HCT116 (cell line): ENCODE measurements around the gene RAPSN.

Source experiments
- CEBPB ChIP-seq: IDR thresholded peaks from 2 replicates; pipeline ENCODE4 v1.6.1; 2012; ENCODE audit warnings: low read depth
- EZH2 ChIP-seq: fragments of 200-600 bp; sonication (generic); IDR thresholded peaks from 2 replicates; pipeline ENCODE4 v1.6.1; 2017; ENCODE audit warnings: antibody characterized with exemption, mixed run types
- FOSL1 ChIP-seq: IDR thresholded peaks from 2 replicates; pipeline ENCODE4 v1.6.1; 2012; ENCODE audit warnings: low read depth
- JUND ChIP-seq: IDR thresholded peaks from 2 replicates; pipeline ENCODE4 v1.6.1; 2012
- POLR2A ChIP-seq: IDR thresholded peaks from 2 replicates; pipeline ENCODE4 v1.7.0; 2011; ENCODE audit warnings: borderline replicate concordance; ENCODE audit not compliant: insufficient read depth, insufficient read length; ENCODE audit errors: extremely low read depth
- TCF7L2 ChIP-seq: IDR thresholded peaks from 2 replicates; pipeline ENCODE4 v1.7.0; 2011; ENCODE audit warnings: borderline replicate concordance, inconsistent platforms; ENCODE audit not compliant: insufficient read depth, insufficient read length; ENCODE audit errors: extremely low read depth
- YY1 ChIP-seq: IDR thresholded peaks from 2 replicates; pipeline ENCODE4 v1.6.1; 2011; ENCODE audit warnings: low read length, low read depth, moderate library complexity, mild to moderate bottlenecking; ENCODE audit not compliant: insufficient replicate concordance; ENCODE audit errors: extremely low read depth
- ZNF274 ChIP-seq: fragments of 200-500 bp; sonication (Bioruptor generic); IDR thresholded peaks from 2 replicates; pipeline ENCODE4 v1.6.1; 2014; ENCODE audit warnings: mild to moderate bottlenecking, low read depth, low read length, inconsistent platforms
- TF ChIP-seq, protein P1 (sequence below), 3 experiments: fragments of 200-600 bp in 1 of 3; sonication (generic) in 1 of 3; IDR thresholded peaks in 2 of 3; conservative IDR thresholded peaks in 1 of 3; 2 replicates each; pipeline ENCODE4 v1.5.1; 2012 to 2017; ENCODE audit warnings: low read depth in 2 of 3, low read length in 2 of 3, antibody characterized with exemption in 1 of 3, borderline replicate concordance in 1 of 3, control low read depth in 1 of 3, mild to moderate bottlenecking in 1 of 3, mixed read lengths in 1 of 3, mixed run types in 1 of 3, moderate library complexity in 1 of 3; ENCODE audit not compliant: insufficient read depth in 1 of 3
- TF ChIP-seq, protein P2 (sequence below): IDR thresholded peaks from 2 replicates; pipeline ENCODE4 v1.6.1; 2012; ENCODE audit warnings: low read depth
- TF ChIP-seq, protein P3 (sequence below): IDR thresholded peaks from 2 replicates; pipeline ENCODE4 v1.6.1; 2011; ENCODE audit warnings: mild to moderate bottlenecking, low read length, moderate library complexity; ENCODE audit not compliant: insufficient replicate concordance; ENCODE audit errors: extremely low read depth

DNA sequence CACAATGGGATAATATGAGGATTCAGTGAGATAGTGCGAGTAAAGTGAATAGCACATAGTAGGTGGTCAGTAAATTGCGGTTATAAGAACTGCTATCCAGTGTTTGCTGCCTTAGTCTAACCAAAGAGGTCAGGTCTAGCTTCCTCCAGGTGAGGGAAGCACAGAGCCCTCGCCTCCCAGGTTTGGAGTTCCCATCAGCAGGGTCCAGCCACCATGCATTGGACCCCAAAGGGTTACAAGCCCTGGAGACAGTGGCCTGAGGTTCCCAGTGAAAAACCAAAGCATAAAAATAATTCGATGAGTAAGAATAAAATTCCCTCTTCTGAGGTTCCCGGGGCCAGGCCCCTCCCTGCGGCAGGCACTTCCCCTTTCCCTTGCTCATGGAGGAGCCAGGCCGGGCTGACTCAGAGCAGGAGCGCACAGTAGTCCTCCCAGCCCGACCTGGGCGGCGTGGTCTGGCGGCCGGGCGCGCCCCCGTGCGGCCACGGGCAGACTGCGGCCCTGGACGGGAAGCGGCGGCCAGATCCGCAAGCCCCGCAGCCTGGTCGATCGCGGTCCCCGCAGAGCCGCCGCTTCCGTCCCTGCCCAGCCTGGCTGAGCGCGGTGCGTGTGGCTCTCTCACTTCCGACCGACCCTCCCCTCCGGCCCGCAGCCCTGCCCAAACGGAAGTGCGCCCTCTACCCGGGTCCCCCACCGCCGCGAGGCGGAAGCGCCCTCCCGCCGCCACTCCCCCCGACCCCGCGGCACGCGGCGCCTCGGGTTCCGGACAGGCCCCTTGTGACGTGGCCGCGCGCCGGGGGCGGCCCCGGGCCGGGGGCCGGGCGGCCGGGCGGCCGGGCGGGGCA lies 41.0 kb downstream of the RAPSN start, which contains the start of gene SLC39A13:
- TF ChIP-seq CEBPB (no peak), POLR2A (peak; percentile 70), ZNF274 (no peak), TCF7L2 (no peak), EZH2 (no peak), JUND (no peak), YY1 (peak; percentile 81), FOSL1 (no peak; the same call in 1 of the 2 replicates)
- TF ChIP-seq, protein P1, sequence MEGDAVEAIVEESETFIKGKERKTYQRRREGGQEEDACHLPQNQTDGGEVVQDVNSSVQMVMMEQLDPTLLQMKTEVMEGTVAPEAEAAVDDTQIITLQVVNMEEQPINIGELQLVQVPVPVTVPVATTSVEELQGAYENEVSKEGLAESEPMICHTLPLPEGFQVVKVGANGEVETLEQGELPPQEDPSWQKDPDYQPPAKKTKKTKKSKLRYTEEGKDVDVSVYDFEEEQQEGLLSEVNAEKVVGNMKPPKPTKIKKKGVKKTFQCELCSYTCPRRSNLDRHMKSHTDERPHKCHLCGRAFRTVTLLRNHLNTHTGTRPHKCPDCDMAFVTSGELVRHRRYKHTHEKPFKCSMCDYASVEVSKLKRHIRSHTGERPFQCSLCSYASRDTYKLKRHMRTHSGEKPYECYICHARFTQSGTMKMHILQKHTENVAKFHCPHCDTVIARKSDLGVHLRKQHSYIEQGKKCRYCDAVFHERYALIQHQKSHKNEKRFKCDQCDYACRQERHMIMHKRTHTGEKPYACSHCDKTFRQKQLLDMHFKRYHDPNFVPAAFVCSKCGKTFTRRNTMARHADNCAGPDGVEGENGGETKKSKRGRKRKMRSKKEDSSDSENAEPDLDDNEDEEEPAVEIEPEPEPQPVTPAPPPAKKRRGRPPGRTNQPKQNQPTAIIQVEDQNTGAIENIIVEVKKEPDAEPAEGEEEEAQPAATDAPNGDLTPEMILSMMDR (IDR thresholded peaks at IDR 0.05 in 2 of 3, conservative IDR thresholded peaks at IDR 0.05 in 1 of 3; ENCODE audit: borderline replicate concordance in 1 of 3, insufficient read depth in 1 of 3, low read depth in 2 of 3, low read length in 2 of 3), result peak; percentile 50 to 75 (median 74); a peak in 5 of 6 replicates
- TF ChIP-seq, protein P2, sequence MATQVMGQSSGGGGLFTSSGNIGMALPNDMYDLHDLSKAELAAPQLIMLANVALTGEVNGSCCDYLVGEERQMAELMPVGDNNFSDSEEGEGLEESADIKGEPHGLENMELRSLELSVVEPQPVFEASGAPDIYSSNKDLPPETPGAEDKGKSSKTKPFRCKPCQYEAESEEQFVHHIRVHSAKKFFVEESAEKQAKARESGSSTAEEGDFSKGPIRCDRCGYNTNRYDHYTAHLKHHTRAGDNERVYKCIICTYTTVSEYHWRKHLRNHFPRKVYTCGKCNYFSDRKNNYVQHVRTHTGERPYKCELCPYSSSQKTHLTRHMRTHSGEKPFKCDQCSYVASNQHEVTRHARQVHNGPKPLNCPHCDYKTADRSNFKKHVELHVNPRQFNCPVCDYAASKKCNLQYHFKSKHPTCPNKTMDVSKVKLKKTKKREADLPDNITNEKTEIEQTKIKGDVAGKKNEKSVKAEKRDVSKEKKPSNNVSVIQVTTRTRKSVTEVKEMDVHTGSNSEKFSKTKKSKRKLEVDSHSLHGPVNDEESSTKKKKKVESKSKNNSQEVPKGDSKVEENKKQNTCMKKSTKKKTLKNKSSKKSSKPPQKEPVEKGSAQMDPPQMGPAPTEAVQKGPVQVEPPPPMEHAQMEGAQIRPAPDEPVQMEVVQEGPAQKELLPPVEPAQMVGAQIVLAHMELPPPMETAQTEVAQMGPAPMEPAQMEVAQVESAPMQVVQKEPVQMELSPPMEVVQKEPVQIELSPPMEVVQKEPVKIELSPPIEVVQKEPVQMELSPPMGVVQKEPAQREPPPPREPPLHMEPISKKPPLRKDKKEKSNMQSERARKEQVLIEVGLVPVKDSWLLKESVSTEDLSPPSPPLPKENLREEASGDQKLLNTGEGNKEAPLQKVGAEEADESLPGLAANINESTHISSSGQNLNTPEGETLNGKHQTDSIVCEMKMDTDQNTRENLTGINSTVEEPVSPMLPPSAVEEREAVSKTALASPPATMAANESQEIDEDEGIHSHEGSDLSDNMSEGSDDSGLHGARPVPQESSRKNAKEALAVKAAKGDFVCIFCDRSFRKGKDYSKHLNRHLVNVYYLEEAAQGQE, result no peak
- TF ChIP-seq, protein P3, sequence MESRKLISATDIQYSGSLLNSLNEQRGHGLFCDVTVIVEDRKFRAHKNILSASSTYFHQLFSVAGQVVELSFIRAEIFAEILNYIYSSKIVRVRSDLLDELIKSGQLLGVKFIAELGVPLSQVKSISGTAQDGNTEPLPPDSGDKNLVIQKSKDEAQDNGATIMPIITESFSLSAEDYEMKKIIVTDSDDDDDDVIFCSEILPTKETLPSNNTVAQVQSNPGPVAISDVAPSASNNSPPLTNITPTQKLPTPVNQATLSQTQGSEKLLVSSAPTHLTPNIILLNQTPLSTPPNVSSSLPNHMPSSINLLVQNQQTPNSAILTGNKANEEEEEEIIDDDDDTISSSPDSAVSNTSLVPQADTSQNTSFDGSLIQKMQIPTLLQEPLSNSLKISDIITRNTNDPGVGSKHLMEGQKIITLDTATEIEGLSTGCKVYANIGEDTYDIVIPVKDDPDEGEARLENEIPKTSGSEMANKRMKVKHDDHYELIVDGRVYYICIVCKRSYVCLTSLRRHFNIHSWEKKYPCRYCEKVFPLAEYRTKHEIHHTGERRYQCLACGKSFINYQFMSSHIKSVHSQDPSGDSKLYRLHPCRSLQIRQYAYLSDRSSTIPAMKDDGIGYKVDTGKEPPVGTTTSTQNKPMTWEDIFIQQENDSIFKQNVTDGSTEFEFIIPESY, result peak; percentile 16
